Measurements from ENCODE around the gene FNTB. TPM values are rescaled to one million over a fixed set of nuclear protein-coding genes. Genes with fewer than 3 reads are reported as not detected.

The FNTB gene
- total and polyA plus RNA-seq, 2 of the 13 experiments (the other 11 are each of a cell fraction or from before 2014, with no cell fraction given): 23.6 to 28.5 TPM

- TF ChIP-seq NCOA1 (CRISPR knock-in tag; IDR thresholded peaks at IDR 0.05) (peak; percentile 72; the same call in 1 of the 2 replicates), ZNF512 (CRISPR knock-in tag; IDR thresholded peaks at IDR 0.05) (0 out of 2 replicates have a peak, but pooled peaks have one; percentile 26), ZNF17 (CRISPR knock-in tag; IDR thresholded peaks at IDR 0.05) (0 out of 2 replicates have a peak, but pooled peaks have one; percentile 83), THAP11 (CRISPR knock-in tag; IDR thresholded peaks at IDR 0.05) (peak; percentile 98), MIER3 (CRISPR knock-in tag; IDR thresholded peaks at IDR 0.05; ENCODE audit: borderline replicate concordance) (peak; percentile 83), ZEB1 (IDR thresholded peaks at IDR 0.05; ENCODE audit: insufficient replicate concordance, low read depth) (peak; percentile 85), ZNF790 (CRISPR knock-in tag; IDR thresholded peaks at IDR 0.05; ENCODE audit: borderline replicate concordance) (peak; percentile 82; the same call in 1 of the 2 replicates), IKZF4 (CRISPR knock-in tag; IDR thresholded peaks at IDR 0.05; ENCODE audit: borderline replicate concordance, low read depth, not compliant biosample characterization) (peak; percentile 63), MAFF (IDR thresholded peaks at IDR 0.05; ENCODE audit: low read depth, low read length) (no peak), CENPBD1 (CRISPR knock-in tag; IDR thresholded peaks at IDR 0.05; ENCODE audit: borderline replicate concordance, low read depth) (no peak), KDM2A (CRISPR knock-in tag; IDR thresholded peaks at IDR 0.05; ENCODE audit: borderline replicate concordance, low read depth) (peak; percentile 72), ZNF629 (CRISPR knock-in tag; conservative IDR thresholded peaks at IDR 0.05) (peak; percentile 38; the same call in 1 of the 2 replicates), ATF2 (CRISPR knock-in tag; IDR thresholded peaks at IDR 0.05) (peak; percentile 49; the same call in 1 of the 2 replicates), ARNT (IDR thresholded peaks at IDR 0.05) (no peak), ISL2 (CRISPR knock-in tag; IDR thresholded peaks at IDR 0.05) (peak; percentile 34), ISX (CRISPR knock-in tag; conservative IDR thresholded peaks at IDR 0.05) (peak; percentile 80), NFE2L1 (CRISPR knock-in tag; IDR thresholded peaks at IDR 0.05; ENCODE audit: borderline replicate concordance) (0 out of 2 replicates have a peak, but pooled peaks have one; percentile 79), ZNF839 (CRISPR knock-in tag; IDR thresholded peaks at IDR 0.05; ENCODE audit: borderline replicate concordance) (0 out of 2 replicates have a peak, but pooled peaks have one; percentile 50), ZNF782 (CRISPR knock-in tag; IDR thresholded peaks at IDR 0.05; ENCODE audit: borderline replicate concordance) (peak; percentile 31; the same call in 1 of the 2 replicates), CREB1 (IDR thresholded peaks at IDR 0.05) (peak; percentile 38; the same call in 1 of the 2 replicates), CREB1 (CRISPR knock-in tag; IDR thresholded peaks at IDR 0.05) (peak; percentile 88), SMYD3 (CRISPR knock-in tag; IDR thresholded peaks at IDR 0.05) (peak; percentile 95), ZNF232 (CRISPR knock-in tag; IDR thresholded peaks at IDR 0.05; ENCODE audit: borderline replicate concordance) (peak; percentile 27; the same call in 1 of the 2 replicates), KLF13 (CRISPR knock-in tag; IDR thresholded peaks at IDR 0.05) (0 out of 2 replicates have a peak, but pooled peaks have one; percentile 53)
- TF ChIP-seq, protein P1, sequence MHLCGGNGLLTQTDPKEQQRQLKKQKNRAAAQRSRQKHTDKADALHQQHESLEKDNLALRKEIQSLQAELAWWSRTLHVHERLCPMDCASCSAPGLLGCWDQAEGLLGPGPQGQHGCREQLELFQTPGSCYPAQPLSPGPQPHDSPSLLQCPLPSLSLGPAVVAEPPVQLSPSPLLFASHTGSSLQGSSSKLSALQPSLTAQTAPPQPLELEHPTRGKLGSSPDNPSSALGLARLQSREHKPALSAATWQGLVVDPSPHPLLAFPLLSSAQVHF (CRISPR knock-in tag; IDR thresholded peaks at IDR 0.05): no peak
- TF ChIP-seq, protein P2, sequence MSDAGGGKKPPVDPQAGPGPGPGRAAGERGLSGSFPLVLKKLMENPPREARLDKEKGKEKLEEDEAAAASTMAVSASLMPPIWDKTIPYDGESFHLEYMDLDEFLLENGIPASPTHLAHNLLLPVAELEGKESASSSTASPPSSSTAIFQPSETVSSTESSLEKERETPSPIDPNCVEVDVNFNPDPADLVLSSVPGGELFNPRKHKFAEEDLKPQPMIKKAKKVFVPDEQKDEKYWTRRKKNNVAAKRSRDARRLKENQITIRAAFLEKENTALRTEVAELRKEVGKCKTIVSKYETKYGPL (CRISPR knock-in tag; IDR thresholded peaks at IDR 0.05): 0 out of 2 replicates have a peak, but pooled peaks have one; percentile 42
Observed at GRCh38 chr14:64986648-64987437, at the start of gene FNTB (continued).
